HepG2 (cell line): ENCODE results near the gene TGM1. TPM values are rescaled to one million over a fixed set of nuclear protein-coding genes. Genes with fewer than 3 reads are reported as not detected.

Source experiments
- ATM ChIP-seq: fragments of 450-650 bp; IDR thresholded peaks from 2 replicates; pipeline ENCODE4 v1.7.1; 2017; ENCODE audit warnings: mild to moderate bottlenecking, borderline replicate concordance
- E2F2 ChIP-seq: sonication (generic); formaldehyde crosslinking; IDR thresholded peaks from 2 replicates; pipeline ENCODE4 v1.4.0; 2020; ENCODE audit warnings: missing genetic modification reagents, borderline replicate concordance
- ZNF343 ChIP-seq: sonication (generic); formaldehyde crosslinking; IDR thresholded peaks from 2 replicates; pipeline ENCODE4 v1.4.0; 2020; ENCODE audit warnings: mild to moderate bottlenecking, missing genetic modification reagents
- ZNF883 ChIP-seq: sonication (generic); formaldehyde crosslinking; IDR thresholded peaks from 2 replicates; pipeline ENCODE4 v1.5.1; 2020; ENCODE audit warnings: mild to moderate bottlenecking, missing genetic modification reagents; ENCODE audit errors: not compliant biosample characterization
- polyA plus RNA-seq, 8 experiments: library from polyadenylated mRNA; depleted of rRNA in 3 of 8; stranded (reverse) in 7 of 8; unstranded in 1 of 8; fragments of >200 nt; fragmentation: Illumina TruSeq in 4 of 8; extraction: Trizol in 4 of 8; gene quantifications; 2 replicates each; pipeline versions ENCODE4 v1.2.1 to v1.2.3, GENCODE V29; 2011 to 2016; ENCODE audit warnings: low read depth in 4 of 8, missing spikeins in 1 of 8, mixed read lengths in 1 of 8; ENCODE audit not compliant: insufficient read depth in 1 of 8
- total RNA-seq, 5 experiments: library from RNA; depleted of rRNA; stranded (reverse); fragments of >200 nt; fragmentation: Illumina TruSeq; extraction: Trizol; gene quantifications; 2 replicates each; pipeline ENCODE4 v1.2.3, GENCODE V29; 2016; ENCODE audit warnings: low read depth in 1 of 5
- TF ChIP-seq, protein P1 (sequence below), 2 experiments: sonication (generic) in 1 of 2; formaldehyde crosslinking in 1 of 2; IDR thresholded peaks; 2 replicates each; pipeline versions ENCODE4 v1.4.0 to v1.6.1; 2016 to 2020; ENCODE audit warnings: borderline replicate concordance in 1 of 2, low read depth in 1 of 2, mild to moderate bottlenecking in 1 of 2, missing genetic modification reagents in 1 of 2

TGM1 gene
- total and polyA plus RNA-seq, 2 of the 13 experiments (the other 11 are each of a cell fraction or from before 2014, with no cell fraction given), result 3.2 to 10.6 TPM

GRCh38 chr14:24234095-24235005 is 28.6 kb downstream of the TGM1 start (continued):
- TF ChIP-seq E2F2 (CRISPR knock-in tag) (no peak), ATM (no peak), ZNF343 (CRISPR knock-in tag) (no peak), ZNF883 (no peak)
- TF ChIP-seq, protein P1, sequence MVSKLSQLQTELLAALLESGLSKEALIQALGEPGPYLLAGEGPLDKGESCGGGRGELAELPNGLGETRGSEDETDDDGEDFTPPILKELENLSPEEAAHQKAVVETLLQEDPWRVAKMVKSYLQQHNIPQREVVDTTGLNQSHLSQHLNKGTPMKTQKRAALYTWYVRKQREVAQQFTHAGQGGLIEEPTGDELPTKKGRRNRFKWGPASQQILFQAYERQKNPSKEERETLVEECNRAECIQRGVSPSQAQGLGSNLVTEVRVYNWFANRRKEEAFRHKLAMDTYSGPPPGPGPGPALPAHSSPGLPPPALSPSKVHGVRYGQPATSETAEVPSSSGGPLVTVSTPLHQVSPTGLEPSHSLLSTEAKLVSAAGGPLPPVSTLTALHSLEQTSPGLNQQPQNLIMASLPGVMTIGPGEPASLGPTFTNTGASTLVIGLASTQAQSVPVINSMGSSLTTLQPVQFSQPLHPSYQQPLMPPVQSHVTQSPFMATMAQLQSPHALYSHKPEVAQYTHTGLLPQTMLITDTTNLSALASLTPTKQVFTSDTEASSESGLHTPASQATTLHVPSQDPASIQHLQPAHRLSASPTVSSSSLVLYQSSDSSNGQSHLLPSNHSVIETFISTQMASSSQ (IDR thresholded peaks at IDR 0.05; ENCODE audit: low read depth), result no peak
- TF ChIP-seq, protein P1 (CRISPR knock-in tag; IDR thresholded peaks at IDR 0.05; ENCODE audit: borderline replicate concordance), result peak; percentile 21; the same call in 1 of the 2 replicates
